NCI-H1092 treated with DMSO at 0.1 percent for 48 hours (cell line): ENCODE results near the gene ANKRD60.

Source experiments
- DNase-seq: peaks from one replicate; lab custom pipeline; 2025; lab: John Stamatoyannopoulos, UW

ANKRD60 gene

GRCh38 chr20:58244517-58245030 is 16.1 kb upstream of the ANKRD60 start:
- DNase-seq = no peak

- DNase-seq = no peak
Measured at GRCh38 chr20:58243653-58244410, 15.4 kb upstream of the ANKRD60 start.

- DNase-seq = no peak
Measured at GRCh38 chr20:58242824-58243223, 14.4 kb upstream of the ANKRD60 start.

- no peak for DNase-seq
Measured at GRCh38 chr20:58241766-58242465, 13.5 kb upstream of the ANKRD60 start.

GRCh38 chr20:58240471-58240870 is 12.0 kb upstream of the ANKRD60 start:
- DNase-seq = no peak

- no peak for DNase-seq
Measured at GRCh38 chr20:58239216-58239615, 10.8 kb upstream of the ANKRD60 start.

- no peak for DNase-seq
Measured at GRCh38 chr20:58238490-58238889, 10.0 kb upstream of the ANKRD60 start.

- no peak for DNase-seq
Measured at GRCh38 chr20:58237318-58238132, 9.1 kb upstream of the ANKRD60 start.

GRCh38 chr20:58236612-58237317 is 8.3 kb upstream of the ANKRD60 start:
- peak; percentile 64 for DNase-seq

GRCh38 chr20:58235010-58235409 is 6.6 kb upstream of the ANKRD60 start:
- no peak for DNase-seq

- DNase-seq = no peak
Measured at GRCh38 chr20:58233881-58234528, 5.6 kb upstream of the ANKRD60 start.

GRCh38 chr20:58233393-58233792 is 4.9 kb upstream of the ANKRD60 start:
- no peak for DNase-seq

GRCh38 chr20:58231683-58232082 is 3.2 kb upstream of the ANKRD60 start:
- DNase-seq = peak; percentile 45

- DNase-seq = no peak
Measured at GRCh38 chr20:58229198-58229798, 845 bp upstream of the ANKRD60 start.

GRCh38 chr20:58228103-58228483 is 360 bp downstream of the ANKRD60 start:
- no peak for DNase-seq

- no peak for DNase-seq
Measured at GRCh38 chr20:58227391-58228102, 906 bp downstream of the ANKRD60 start.

- DNase-seq = no peak
Measured at GRCh38 chr20:58225452-58226200, 2.8 kb downstream of the ANKRD60 start.

- no peak for DNase-seq
Measured at GRCh38 chr20:58224974-58225373, 3.5 kb downstream of the ANKRD60 start.

- no peak for DNase-seq
Measured at GRCh38 chr20:58224097-58224496, 4.4 kb downstream of the ANKRD60 start.
